Endothelial cell of umbilical vein (primary cell): Measurements from ENCODE around the gene TGFBR2. TPM values are rescaled to one million over a fixed set of nuclear protein-coding genes. Genes with fewer than 3 reads are reported as not detected.

Experiments
- BruUV-seq: library from RNA; stranded (reverse); fragments of 400-500 nt; replicated peaks from 2 replicates; lab custom pipeline; 2021; lab: Mats Ljungman, UMichigan
- CTCF ChIA-PET: fragments of 300-600, 350-600 bp; sonication (Branson Sonifier 250); formaldehyde crosslinking; loops from one replicate; lab custom pipeline; 2021; ENCODE audit warnings: antibody characterized with exemption, inconsistent platforms; lab: Charles Lee
- POLR2A ChIA-PET: fragments of 300-600, 350-600 bp; sonication (Branson Sonifier 250); formaldehyde crosslinking; loops from one replicate; lab custom pipeline; 2021; ENCODE audit warnings: antibody characterized with exemption, inconsistent platforms; lab: Charles Lee
- DNase-seq: peaks from one replicate; pipeline ENCODE4 v3.0.0-alpha.2; 2011; ENCODE audit warnings: low read depth, low spot score
- FAIRE-seq: peaks from 2 replicates; lab custom pipeline; 2011; peaks lifted over from hg19 to GRCh38; lab: Jason Lieb, UNC
- H2AFZ ChIP-seq: 2 replicates; pipeline ENCODE4 v1.6.0; 2012; ENCODE audit warnings: low read depth, low read length, control low read depth, inconsistent platforms
- H3K27ac ChIP-seq: 2 replicates; pipeline ENCODE4 v1.5.1; 2011; ENCODE audit warnings: low read depth, mild to moderate bottlenecking, control low read depth, low read length, moderate library complexity; ENCODE audit not compliant: insufficient read depth
- H3K27me3 ChIP-seq, 2 experiments: 2 replicates each; pipeline versions ENCODE4 v1.6.0 to v1.6.1; 2011; ENCODE audit warnings: low read length in 2 of 2, mixed read lengths in 1 of 2; ENCODE audit not compliant: control insufficient read depth in 2 of 2, insufficient read depth in 2 of 2
- H3K36me3 ChIP-seq, 2 experiments: 2 replicates in 1 of 2; 3 replicates in 1 of 2; pipeline ENCODE4 v1.5.1; 2011; ENCODE audit warnings: low read length in 2 of 2, mild to moderate bottlenecking in 1 of 2, moderate library complexity in 1 of 2; ENCODE audit not compliant: control insufficient read depth in 2 of 2, insufficient read depth in 2 of 2; ENCODE audit errors: extremely low read depth in 1 of 2
- H3K4me1 ChIP-seq: 3 replicates; pipeline ENCODE4 v1.5.1; 2011; ENCODE audit warnings: mild to moderate bottlenecking, low read length; ENCODE audit not compliant: control insufficient read depth, insufficient read depth; ENCODE audit errors: extremely low read depth
- H3K4me2 ChIP-seq: 2 replicates; pipeline ENCODE4 v1.6.1; 2011; ENCODE audit warnings: low read length, control low read depth, mixed read lengths; ENCODE audit not compliant: insufficient read depth
- H3K4me3 ChIP-seq, 3 experiments: fragments of 200-600 bp in 1 of 3; sonication (generic), shearing (Covaris generic) in 1 of 3; replicated peaks in 1 of 3; 2 replicates each; pipeline ENCODE4 v1.5.1; 2011 to 2016; ENCODE audit warnings: control low read depth in 3 of 3, low read length in 3 of 3, mild to moderate bottlenecking in 2 of 3, inconsistent platforms in 1 of 3, low read depth in 1 of 3, moderate library complexity in 1 of 3; ENCODE audit not compliant: insufficient read depth in 1 of 3
- H3K79me2 ChIP-seq: 2 replicates; pipeline ENCODE4 v1.6.0; 2012; ENCODE audit warnings: low read length, inconsistent platforms; ENCODE audit not compliant: control insufficient read depth, insufficient read depth
- H3K9ac ChIP-seq: replicated peaks from 2 replicates; pipeline ENCODE3; 2011; ENCODE audit warnings: low read length, control low read depth; ENCODE audit not compliant: insufficient read depth; ENCODE audit errors: extremely low read depth
- H3K9me1 ChIP-seq: replicated peaks from 3 replicates; pipeline ENCODE4 v1.6.0; 2011; ENCODE audit warnings: mild to moderate bottlenecking, low read length; ENCODE audit not compliant: control insufficient read depth, insufficient read depth; ENCODE audit errors: extremely low read depth
- H3K9me3 ChIP-seq: replicated peaks from 2 replicates; pipeline ENCODE4 v1.5.1; 2012; ENCODE audit warnings: low read length, inconsistent platforms; ENCODE audit not compliant: control insufficient read depth, insufficient read depth
- H4K20me1 ChIP-seq: replicated peaks from 2 replicates; pipeline ENCODE3; 2011; ENCODE audit warnings: mild to moderate bottlenecking, low read length; ENCODE audit not compliant: control insufficient read depth, insufficient read depth; ENCODE audit errors: extremely low read depth
- EZH2 ChIP-seq: IDR thresholded peaks from 2 replicates; pipeline ENCODE4 v1.6.1; 2012; ENCODE audit warnings: borderline replicate concordance, low read depth, mild to moderate bottlenecking, moderate library complexity, low read length, inconsistent platforms; ENCODE audit not compliant: severe bottlenecking
- FOS ChIP-seq: IDR thresholded peaks from 2 replicates; pipeline ENCODE4 v1.6.1; 2011; ENCODE audit warnings: mild to moderate bottlenecking, low read length, moderate library complexity, borderline replicate concordance; ENCODE audit not compliant: insufficient read depth
- GATA2 ChIP-seq: IDR thresholded peaks from 2 replicates; pipeline ENCODE4 v1.7.0; 2011; ENCODE audit warnings: low read depth, mild to moderate bottlenecking, moderate library complexity, mixed read lengths, low read length; ENCODE audit not compliant: insufficient read length, insufficient read depth
- JUN ChIP-seq: IDR thresholded peaks from 2 replicates; pipeline ENCODE4 v1.6.1; 2011; ENCODE audit warnings: borderline replicate concordance, low read depth; ENCODE audit not compliant: insufficient read length, insufficient read depth
- MYC ChIP-seq: IDR thresholded peaks from one replicate; pipeline ENCODE4 v1.6.1; 2011; ENCODE audit warnings: mild to moderate bottlenecking, low read depth, low read length
- POLR2A ChIP-seq: IDR thresholded peaks from 2 replicates; pipeline ENCODE4 v1.6.1; 2012; ENCODE audit warnings: low read depth, mild to moderate bottlenecking, control low read depth, low read length
- POLR2AphosphoS5 ChIP-seq: IDR thresholded peaks from 2 replicates; pipeline ENCODE4 v1.6.1; 2012; ENCODE audit warnings: low read depth, mild to moderate bottlenecking, control low read depth, low read length, moderate library complexity; ENCODE audit not compliant: insufficient read depth
- dilution Hi-C: fragments of 300-500 bp; cut with MboI; formaldehyde crosslinking; loops from one replicate; pipeline ENCODE4 v1.15.0; 2019; ENCODE audit warnings: low sequenced_read_pairs; ENCODE audit not compliant: extremely low pct_ligation_motif_present
- intact Hi-C: fragments of 100-400 bp; cut with micrococcal nuclease; formaldehyde crosslinking; loops from one replicate; pipeline ENCODE4 v1.10.0; 2022
- polyA plus RNA-seq, 4 experiments: library from polyadenylated mRNA; depleted of rRNA in 3 of 4; stranded (reverse) in 3 of 4; unstranded in 1 of 4; fragments of >200 nt; gene quantifications; 2 replicates each; pipeline versions ENCODE4 v1.2.1 to v1.2.3, GENCODE V29; 2011 to 2012; ENCODE audit warnings: missing spikeins in 1 of 4
- total RNA-seq: library from RNA; stranded (reverse); gene quantifications from 2 replicates; pipeline ENCODE4 v1.2.3, GENCODE V29; 2021
- TF ChIP-seq, protein P1 (sequence below), 2 donors: IDR thresholded peaks; 1 replicate in 1 of 2; 2 replicates in 1 of 2; pipeline ENCODE4 v1.5.1; 2011; ENCODE audit warnings: low read length in 2 of 2, mild to moderate bottlenecking in 2 of 2, moderate library complexity in 2 of 2, control low read depth in 1 of 2, inconsistent platforms in 1 of 2, low read depth in 1 of 2; ENCODE audit not compliant: insufficient read depth in 1 of 2; ENCODE audit errors: extremely low read depth in 1 of 2
- TF ChIP-seq, protein P2 (sequence below): IDR thresholded peaks from 2 replicates; pipeline ENCODE4 v1.6.1; 2011; ENCODE audit not compliant: insufficient read depth, insufficient read length

TGFBR2 gene
- total and polyA plus RNA-seq, 2 donors (not counting 3 experiments of a cell fraction or from before 2014, with no cell fraction given): 227 to 250 TPM

DNA sequence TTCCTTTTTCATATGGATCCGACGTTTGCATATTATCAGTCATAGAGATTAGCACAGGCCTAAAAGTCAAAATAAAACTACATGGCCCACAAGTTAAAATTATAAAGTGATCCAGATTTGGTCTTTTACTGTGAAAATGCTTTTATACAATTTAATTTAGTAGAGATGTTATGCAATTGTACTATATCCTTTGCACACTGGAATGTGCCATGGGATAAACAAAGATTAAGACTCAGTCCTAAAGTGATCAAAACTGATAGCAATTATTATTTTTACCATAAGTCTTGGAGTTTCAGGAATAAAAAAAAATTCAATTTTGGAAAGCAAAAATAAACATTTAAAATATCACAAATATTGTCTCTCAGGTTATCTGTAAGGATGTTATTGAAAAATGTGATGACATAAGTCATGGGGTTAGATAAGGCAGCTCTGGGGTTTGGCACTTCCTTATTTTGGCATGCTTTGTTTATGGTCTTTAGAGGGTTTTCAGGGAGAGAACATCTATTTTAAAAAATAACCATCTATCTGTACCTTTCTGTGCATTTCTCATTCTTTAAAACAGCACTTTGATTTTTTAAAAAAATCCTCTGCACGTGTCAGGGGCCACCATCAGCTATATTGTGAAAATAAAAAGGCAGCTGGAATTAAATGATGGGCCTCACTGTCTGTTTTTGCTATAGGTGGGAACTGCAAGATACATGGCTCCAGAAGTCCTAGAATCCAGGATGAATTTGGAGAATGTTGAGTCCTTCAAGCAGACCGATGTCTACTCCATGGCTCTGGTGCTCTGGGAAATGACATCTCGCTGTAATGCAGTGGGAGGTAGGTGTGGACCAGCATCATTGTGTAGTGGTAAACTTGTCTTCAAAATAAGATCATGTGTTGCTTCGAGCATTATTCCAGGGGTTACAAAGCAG, 67.3 kb downstream of the TGFBR2 start:
- dilution Hi-C loops: no loop called here
- Histone ChIP-seq H4K20me1 (no peaks in the 10 kb centered on the region), H3K9ac (no peak overlapping the region), H3K4me2 (no peak overlapping the region), H3K4me3 (no peak overlapping the region), H3K27me3 (no peaks in the 10 kb centered on the region), H3K9me1 (no peaks in the 10 kb centered on the region), H3K79me2 (peaks cover 91% of the 10 kb centered on the region), H3K36me3 (peaks cover 34 to 62% of the 10 kb centered on the region in 2 experiments), H3K9me3 (no peaks in the 10 kb centered on the region), H2AFZ (no peak overlapping the region), H3K4me1 (peaks cover 39% of the 10 kb centered on the region), H3K27ac (no peak overlapping the region)
- DNase-seq (no peak), FAIRE-seq (no peak)
- TF ChIP-seq MYC: no peak
- no peak for TF ChIP-seq FOS
- TF ChIP-seq JUN: no peak
- no peak for TF ChIP-seq GATA2
- TF ChIP-seq, protein P1, sequence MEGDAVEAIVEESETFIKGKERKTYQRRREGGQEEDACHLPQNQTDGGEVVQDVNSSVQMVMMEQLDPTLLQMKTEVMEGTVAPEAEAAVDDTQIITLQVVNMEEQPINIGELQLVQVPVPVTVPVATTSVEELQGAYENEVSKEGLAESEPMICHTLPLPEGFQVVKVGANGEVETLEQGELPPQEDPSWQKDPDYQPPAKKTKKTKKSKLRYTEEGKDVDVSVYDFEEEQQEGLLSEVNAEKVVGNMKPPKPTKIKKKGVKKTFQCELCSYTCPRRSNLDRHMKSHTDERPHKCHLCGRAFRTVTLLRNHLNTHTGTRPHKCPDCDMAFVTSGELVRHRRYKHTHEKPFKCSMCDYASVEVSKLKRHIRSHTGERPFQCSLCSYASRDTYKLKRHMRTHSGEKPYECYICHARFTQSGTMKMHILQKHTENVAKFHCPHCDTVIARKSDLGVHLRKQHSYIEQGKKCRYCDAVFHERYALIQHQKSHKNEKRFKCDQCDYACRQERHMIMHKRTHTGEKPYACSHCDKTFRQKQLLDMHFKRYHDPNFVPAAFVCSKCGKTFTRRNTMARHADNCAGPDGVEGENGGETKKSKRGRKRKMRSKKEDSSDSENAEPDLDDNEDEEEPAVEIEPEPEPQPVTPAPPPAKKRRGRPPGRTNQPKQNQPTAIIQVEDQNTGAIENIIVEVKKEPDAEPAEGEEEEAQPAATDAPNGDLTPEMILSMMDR (IDR thresholded peaks at IDR 0.05; ENCODE audit: extremely low read depth in 1 of 2, insufficient read depth in 1 of 2, low read depth in 1 of 2, low read length in 2 of 2): no peak
- TF ChIP-seq, protein P2, sequence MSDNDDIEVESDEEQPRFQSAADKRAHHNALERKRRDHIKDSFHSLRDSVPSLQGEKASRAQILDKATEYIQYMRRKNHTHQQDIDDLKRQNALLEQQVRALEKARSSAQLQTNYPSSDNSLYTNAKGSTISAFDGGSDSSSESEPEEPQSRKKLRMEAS: no peak
- TF ChIP-seq POLR2A: no peak
- TF ChIP-seq EZH2: no peak
- no peak for TF ChIP-seq POLR2AphosphoS5
- intact Hi-C loops: no loop called here
- no TSS peak for BruUV-seq
- ChIA-PET POLR2A (no interaction called here), CTCF (no interaction called here)
